SK-N-MC (cell line): ENCODE measurements around the gene CDC42EP4.

Experiments
- EZH2 ChIP-seq: fragments of 200-600 bp; sonication (generic); IDR thresholded peaks from one replicate; pipeline ENCODE4 v1.6.1; 2017; ENCODE audit warnings: antibody characterized with exemption
- FOXP2 ChIP-seq: optimal IDR thresholded peaks from 2 replicates; pipeline ENCODE3; 2011; ENCODE audit warnings: mild to moderate bottlenecking, moderate library complexity; ENCODE audit not compliant: insufficient read depth; ENCODE audit errors: extremely low read length, control extremely low read depth
- POLR2AphosphoS5 ChIP-seq: IDR thresholded peaks from 2 replicates; pipeline ENCODE4 v1.6.1; 2012; ENCODE audit warnings: mild to moderate bottlenecking, low read depth, low read length, borderline replicate concordance

DNA sequence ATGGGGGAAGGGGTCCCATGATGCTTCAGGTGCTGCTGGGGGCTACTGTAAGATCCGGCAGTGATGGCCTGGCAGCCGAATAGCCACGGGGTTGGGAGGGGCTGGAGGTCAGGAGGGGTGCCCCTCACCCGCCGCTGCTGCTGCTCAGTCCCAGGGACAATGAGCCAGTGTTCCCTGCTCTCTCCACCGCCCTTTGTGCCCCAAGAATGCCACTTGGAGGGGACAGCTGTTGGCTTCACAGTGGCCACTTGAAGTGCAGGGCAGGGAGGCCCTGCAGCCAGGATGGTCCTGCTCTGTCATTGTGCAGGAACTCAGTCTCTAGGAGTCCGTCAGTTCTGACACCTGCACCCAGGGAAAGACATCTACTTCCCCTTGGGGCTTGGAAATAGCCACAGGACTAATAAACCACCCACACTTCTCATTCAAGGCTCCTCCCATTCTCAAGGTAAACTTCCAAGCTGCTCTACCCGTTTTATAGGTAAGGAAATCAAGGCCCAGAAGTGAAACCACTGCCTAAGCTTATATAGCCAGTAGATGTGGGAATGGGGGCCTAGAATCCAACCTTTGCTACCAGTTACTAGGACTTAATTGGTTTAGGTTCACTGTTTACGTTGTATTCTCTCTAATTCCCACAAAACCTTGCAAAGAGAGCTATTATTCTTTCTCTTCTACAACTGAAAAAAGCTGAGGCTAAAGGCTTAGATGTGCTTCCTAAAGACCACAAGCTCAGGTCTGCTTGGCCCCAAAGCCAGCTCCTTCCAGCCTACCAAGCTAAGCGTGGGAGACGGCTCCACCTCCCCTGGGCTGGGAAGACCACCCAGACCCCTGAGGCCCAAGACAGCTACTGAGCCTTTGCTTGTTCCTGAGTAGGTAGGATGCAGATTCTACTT lies 43.9 kb downstream of the CDC42EP4 start:
- TF ChIP-seq POLR2AphosphoS5 (no peak), FOXP2 (no peak), EZH2 (no peak)
